ENCODE results near the gene SPINT1. TPM values are rescaled to one million over a fixed set of nuclear protein-coding genes. Genes with fewer than 3 reads are reported as not detected.
A peak's percentile ranks its signal among the peaks of the same experiment; 100 is the strongest.

Gene SPINT1
- total RNA-seq, 1 donor from 2014 or later, result 76.5 TPM

DNA sequence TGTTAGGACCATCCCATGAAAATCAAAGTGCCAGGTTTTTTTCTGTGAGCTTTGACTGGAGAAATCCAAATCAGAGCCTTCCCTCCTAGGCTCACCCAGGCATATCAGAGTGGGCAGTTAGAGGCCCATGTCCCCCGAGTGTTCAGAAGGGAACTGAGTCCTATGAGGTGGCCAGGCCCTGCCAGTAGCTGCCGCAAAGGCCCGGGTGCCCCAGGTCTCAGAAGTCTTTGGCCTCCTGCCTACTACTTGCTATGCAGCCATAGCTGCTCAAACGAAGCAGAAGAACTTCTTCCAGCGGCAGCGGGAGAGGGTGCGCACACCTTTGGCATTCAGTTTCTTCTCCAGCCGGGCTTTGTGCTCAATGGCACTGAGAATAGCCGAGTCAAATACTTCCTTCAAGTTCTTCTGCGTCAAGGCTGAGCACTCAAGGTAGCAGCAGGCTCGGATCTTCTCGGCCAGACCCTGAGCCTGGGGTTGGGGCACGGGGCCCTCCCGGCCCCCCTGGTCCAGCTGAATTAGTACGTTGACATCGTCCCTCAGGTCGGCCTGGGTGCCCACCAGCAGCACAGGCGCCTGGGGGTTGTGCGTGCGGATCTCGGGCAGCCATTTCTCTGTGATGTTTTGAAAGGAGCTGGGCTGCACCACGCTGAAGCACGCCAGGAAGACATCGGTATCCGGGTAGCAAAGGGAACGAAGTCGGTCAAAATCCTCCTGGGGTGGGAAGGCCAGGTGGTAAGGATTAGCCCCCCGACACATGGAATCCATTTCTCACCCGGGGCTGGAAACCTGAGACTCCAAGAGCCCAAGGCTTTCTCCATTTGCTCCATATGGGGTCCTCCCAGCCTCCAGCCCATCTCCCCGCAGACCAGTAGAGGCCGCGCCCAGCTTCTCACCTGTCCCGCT, 29.2 kb downstream of the SPINT1 start:
- no peak overlapping the region for H3K27ac ChIP-seq
- peak overlapping the region; percentile 65 for H3K4me3 ChIP-seq
- intact Hi-C loops (cut with DNase I), result no loop called here
- TF ChIP-seq, protein P1, sequence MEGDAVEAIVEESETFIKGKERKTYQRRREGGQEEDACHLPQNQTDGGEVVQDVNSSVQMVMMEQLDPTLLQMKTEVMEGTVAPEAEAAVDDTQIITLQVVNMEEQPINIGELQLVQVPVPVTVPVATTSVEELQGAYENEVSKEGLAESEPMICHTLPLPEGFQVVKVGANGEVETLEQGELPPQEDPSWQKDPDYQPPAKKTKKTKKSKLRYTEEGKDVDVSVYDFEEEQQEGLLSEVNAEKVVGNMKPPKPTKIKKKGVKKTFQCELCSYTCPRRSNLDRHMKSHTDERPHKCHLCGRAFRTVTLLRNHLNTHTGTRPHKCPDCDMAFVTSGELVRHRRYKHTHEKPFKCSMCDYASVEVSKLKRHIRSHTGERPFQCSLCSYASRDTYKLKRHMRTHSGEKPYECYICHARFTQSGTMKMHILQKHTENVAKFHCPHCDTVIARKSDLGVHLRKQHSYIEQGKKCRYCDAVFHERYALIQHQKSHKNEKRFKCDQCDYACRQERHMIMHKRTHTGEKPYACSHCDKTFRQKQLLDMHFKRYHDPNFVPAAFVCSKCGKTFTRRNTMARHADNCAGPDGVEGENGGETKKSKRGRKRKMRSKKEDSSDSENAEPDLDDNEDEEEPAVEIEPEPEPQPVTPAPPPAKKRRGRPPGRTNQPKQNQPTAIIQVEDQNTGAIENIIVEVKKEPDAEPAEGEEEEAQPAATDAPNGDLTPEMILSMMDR (IDR thresholded peaks at IDR 0.05), result no peak
- no peaks in the 10 kb centered on the region for H3K36me3 ChIP-seq
- no peak for DNase-seq
- no peaks in the 10 kb centered on the region for H3K9me3 ChIP-seq
- peaks cover 15% of the 10 kb centered on the region for H3K4me1 ChIP-seq
- H3K27me3 ChIP-seq (ENCODE audit: low read depth), result peaks cover 4% of the 10 kb centered on the region
- no peak for ATAC-seq

DNA sequence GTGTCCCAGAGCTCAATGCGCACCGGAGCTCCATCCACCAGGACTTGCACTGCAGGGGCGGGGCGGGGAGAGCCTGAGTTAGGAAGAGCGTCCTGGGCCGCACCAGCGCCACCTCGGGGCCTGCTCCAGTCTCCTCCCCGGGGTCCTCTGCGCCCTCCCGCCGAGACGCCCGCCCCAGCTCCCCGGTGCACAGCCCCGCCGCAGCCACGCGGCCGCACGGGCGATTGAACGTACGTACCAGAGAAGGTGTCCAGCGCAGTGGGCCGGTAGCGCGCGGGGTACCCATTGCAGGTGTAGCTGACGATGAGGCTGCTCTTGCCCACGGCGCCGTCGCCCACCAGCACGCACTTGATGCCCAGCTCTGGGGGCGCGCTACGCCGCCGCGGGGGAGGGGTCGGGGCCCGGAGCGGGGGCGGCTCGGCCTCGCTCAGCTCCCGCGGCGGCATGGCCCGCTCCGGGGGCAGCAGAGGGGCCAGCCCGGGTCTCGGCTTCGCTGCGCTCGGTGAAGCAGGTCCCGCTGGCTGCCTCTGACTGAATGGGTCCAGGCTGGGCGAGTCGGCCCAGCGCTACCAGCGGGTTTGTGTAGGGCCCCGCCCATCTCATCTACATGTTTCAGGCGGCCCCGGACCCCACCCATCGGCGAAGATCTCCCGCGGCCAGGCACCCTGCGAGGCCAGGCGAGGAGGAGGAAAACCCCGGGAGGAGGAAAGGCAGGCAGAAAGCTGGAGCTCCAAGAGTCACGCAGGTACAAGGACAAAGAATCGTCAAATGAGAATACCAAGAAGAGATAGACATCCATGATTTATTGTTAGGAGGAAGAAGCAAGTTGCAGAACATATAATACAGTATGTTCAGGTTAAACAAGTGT, 30.1 kb downstream of the SPINT1 start, which contains the start of gene RHOV:
Gene RHOV (minus strand): TSS at position 541 of the 868 bp plus-strand sequence. CDS start 95 bp downstream, at position 446.
- H3K27ac ChIP-seq, result no peak within 1 kb of the TSS
- TF ChIP-seq, protein P1 (IDR thresholded peaks at IDR 0.05), result peak; percentile 36
- peak; percentile 84 to 87 for ATAC-seq

DNA sequence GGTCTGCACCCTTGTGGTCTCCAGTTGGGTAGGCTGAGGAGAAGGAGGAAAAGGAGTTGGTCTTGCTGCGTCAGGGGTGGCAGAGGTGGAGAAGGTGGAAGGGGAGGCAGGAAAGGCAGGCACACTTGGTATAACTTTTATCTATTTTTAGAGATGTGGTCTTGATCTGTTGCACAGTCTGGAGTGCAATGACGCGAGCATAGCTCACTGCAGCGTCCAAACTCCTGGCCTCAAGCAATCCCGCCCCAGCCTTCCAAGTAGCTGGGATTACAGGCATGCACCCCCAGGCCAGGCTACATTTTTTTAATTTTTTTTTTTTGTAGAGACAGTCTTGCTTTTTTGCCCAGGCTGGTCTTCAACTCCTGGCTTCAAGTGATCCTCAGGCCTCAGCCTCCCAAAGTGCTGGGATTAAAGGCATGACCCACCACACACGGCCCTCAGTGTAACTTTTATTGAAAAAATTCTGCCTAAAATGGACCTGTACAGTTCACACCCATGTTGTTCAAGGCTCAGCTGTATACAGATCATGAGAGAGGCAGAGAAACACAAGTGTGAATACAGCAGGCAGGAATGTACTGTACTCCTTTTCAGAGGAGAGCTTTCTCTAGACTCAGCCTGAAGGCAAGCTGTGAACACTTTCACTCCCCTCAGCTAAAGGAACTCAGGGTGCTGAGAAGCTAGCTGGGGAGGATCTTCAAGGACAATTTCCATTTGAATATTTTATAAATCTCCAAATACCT, 32.3 kb downstream of the SPINT1 start:
- no peak overlapping the region for H3K4me3 ChIP-seq
- intact Hi-C loops (cut with DNase I), result no loop called here
- H3K4me1 ChIP-seq, result peaks cover 15% of the 10 kb centered on the region
- DNase-seq (no peak), ATAC-seq (no peak)
- TF ChIP-seq, protein P1 (IDR thresholded peaks at IDR 0.05), result no peak
- H3K9me3 ChIP-seq, result no peaks in the 10 kb centered on the region
- H3K27me3 ChIP-seq (ENCODE audit: low read depth), result peaks cover 4% of the 10 kb centered on the region
- no peaks in the 10 kb centered on the region for H3K36me3 ChIP-seq
- H3K27ac ChIP-seq, result no peak overlapping the region

More for the DNA sequence above, 30.1 kb downstream of the SPINT1 start, which contains the start of gene RHOV:
- intact Hi-C loops (cut with DNase I), result no loop called here
- peak; percentile 80 for DNase-seq
- Histone ChIP-seq H3K36me3 (no peaks in the 10 kb centered on the region), H3K27me3 (ENCODE audit: low read depth) (peaks cover 4% of the 10 kb centered on the region), H3K9me3 (no peaks in the 10 kb centered on the region), H3K4me3 (peak within 1 kb of the TSS; percentile 65), H3K4me1 (peaks cover 15% of the 10 kb centered on the region)

DNA sequence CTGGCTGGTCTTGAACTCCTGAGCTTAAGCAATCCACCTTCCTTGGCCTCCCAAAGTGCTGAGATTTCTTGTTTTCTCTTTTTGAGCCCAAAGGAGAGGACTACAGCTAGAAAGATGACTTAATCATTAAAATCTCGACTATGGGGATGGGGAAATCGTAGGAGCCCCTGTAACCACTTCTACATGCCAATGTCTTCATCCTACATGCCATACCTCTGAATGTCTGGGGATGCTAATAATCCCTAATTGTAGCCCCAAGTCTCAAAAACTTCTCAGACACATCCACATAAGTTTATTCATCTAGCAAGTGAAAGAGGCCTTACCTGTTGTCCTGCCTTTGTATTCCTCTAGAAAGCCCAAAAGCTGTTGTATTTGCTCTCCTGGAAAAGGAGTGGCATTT, 33.8 kb downstream of the SPINT1 start:
- Histone ChIP-seq H3K4me1 (peaks cover 15% of the 10 kb centered on the region), H3K36me3 (no peaks in the 10 kb centered on the region), H3K27ac (no peak overlapping the region), H3K4me3 (no peak overlapping the region), H3K27me3 (ENCODE audit: low read depth) (peaks cover 4% of the 10 kb centered on the region), H3K9me3 (no peaks in the 10 kb centered on the region)
- DNase-seq, result no peak
- intact Hi-C loops (cut with DNase I), result no loop called here
- no peak for ATAC-seq
- TF ChIP-seq, protein P1 (IDR thresholded peaks at IDR 0.05), result no peak

- Histone ChIP-seq H3K4me3 (no peak overlapping the region), H3K9me3 (no peaks in the 10 kb centered on the region), H3K27ac (no peak overlapping the region), H3K27me3 (ENCODE audit: low read depth) (peaks cover 2% of the 10 kb centered on the region), H3K4me1 (peaks cover 8% of the 10 kb centered on the region), H3K36me3 (no peaks in the 10 kb centered on the region)
- ATAC-seq, result peak; percentile 75 to 77
- TF ChIP-seq, protein P1 (IDR thresholded peaks at IDR 0.05), result no peak
- intact Hi-C loops (cut with DNase I), result no loop called here
- no peak for DNase-seq
Observed at GRCh38 chr15:40878785-40879184, 34.9 kb downstream of the SPINT1 start.
